ENCODE data around the gene SLC25A43. TPM values are rescaled to one million over a fixed set of nuclear protein-coding genes. Genes with fewer than 3 reads are reported as not detected.

The SLC25A43 gene
- total RNA-seq, 2 experiments from 2014 or later, result 13.7 to 15.6 TPM

- BruUV-seq (replicated peaks), result TSS peak; percentile 84
- Histone ChIP-seq H3K79me2 (ENCODE audit: insufficient read depth, low read depth, low read length) (no peaks in the 10 kb centered on the region), H2AFZ (ENCODE audit: low read length) (peak overlapping the region; percentile 77), H3K36me3 (ENCODE audit: insufficient read depth, low read length) (no peaks in the 10 kb centered on the region), H4K20me1 (ENCODE audit: insufficient read depth, low read length) (no peaks in the 10 kb centered on the region), H3K4me2 (ENCODE audit: low read length) (peak overlapping the region; percentile 91), H3K27ac (ENCODE audit: low read depth, low read length, poor library complexity, severe bottlenecking) (peak overlapping the region; percentile 31), H3K4me1 (ENCODE audit: insufficient read depth, low read length, poor library complexity, severe bottlenecking) (peaks cover 19% of the 10 kb centered on the region), H3K9me2 (ENCODE audit: insufficient read depth, low read length) (no peaks in the 10 kb centered on the region), H3K4me3 (ENCODE audit: low read depth, low read length, poor library complexity, severe bottlenecking) (peak overlapping the region; percentile 85), H3K9me3 (ENCODE audit: low read length) (no peaks in the 10 kb centered on the region)
- intact Hi-C loops (cut with micrococcal nuclease; ENCODE audit: unreplicated experiment), result loop anchor here (2.0 kb wide), 1 partner anchor 70 kb away; the partner anchor contains the start of gene SLC25A5
- no peak for DNase-seq (ENCODE audit: low spot score)
- ChIA-PET CTCF (ENCODE audit: unreplicated experiment) (interaction anchor here (0.7 kb wide), 1 partner anchor 17 kb away, joined by 3 read pairs; no protein-coding TSS in a partner anchor), POLR2A (no interaction called here)
- TF ChIP-seq CTCF (conservative IDR thresholded peaks at IDR 0.05; ENCODE audit: low read length) (no peak), EZH2phosphoT487 (IDR thresholded peaks at IDR 0.05; ENCODE audit: borderline replicate concordance, low read depth, low read length) (no peak)
These were observed 556 bp upstream of the SLC25A43 start for GRCh38 chrX:119398587-119398973.

- DNase-seq (ENCODE audit: low spot score), result no peak
- no peaks in the 10 kb centered on the region for H3K79me2 ChIP-seq (ENCODE audit: insufficient read depth, low read depth, low read length)
- no peaks in the 10 kb centered on the region for H3K9me2 ChIP-seq (ENCODE audit: insufficient read depth, low read length)
- intact Hi-C loops (cut with micrococcal nuclease; ENCODE audit: unreplicated experiment), result loop anchor here (2.0 kb wide), 1 partner anchor 69 kb away; the partner anchor contains the start of gene SLC25A5
- ChIA-PET CTCF (ENCODE audit: unreplicated experiment) (interaction anchor here (0.6 kb wide), 1 partner anchor 71 kb away, joined by 3 read pairs; no protein-coding TSS in a partner anchor), POLR2A (interaction anchor here (0.7 to 1.5 kb wide), 2 partner anchors 27 to 283 kb away, joined by 3 to 4 read pairs; no protein-coding TSS in a partner anchor)
- H3K4me1 ChIP-seq (ENCODE audit: insufficient read depth, low read length, poor library complexity, severe bottlenecking), result peaks cover 19% of the 10 kb centered on the region
- H3K27ac ChIP-seq (ENCODE audit: low read depth, low read length, poor library complexity, severe bottlenecking), result peak overlapping the region; percentile 31
- peak overlapping the region; percentile 85 for H3K4me3 ChIP-seq (ENCODE audit: low read depth, low read length, poor library complexity, severe bottlenecking)
- no peaks in the 10 kb centered on the region for H3K36me3 ChIP-seq (ENCODE audit: insufficient read depth, low read length)
- H3K9me3 ChIP-seq (ENCODE audit: low read length), result no peaks in the 10 kb centered on the region
- TF ChIP-seq CTCF (conservative IDR thresholded peaks at IDR 0.05; ENCODE audit: low read length) (no peak), EZH2phosphoT487 (IDR thresholded peaks at IDR 0.05; ENCODE audit: borderline replicate concordance, low read depth, low read length) (no peak)
- BruUV-seq (replicated peaks), result no TSS peak
- H3K4me2 ChIP-seq (ENCODE audit: low read length), result peak overlapping the region; percentile 91
- H4K20me1 ChIP-seq (ENCODE audit: insufficient read depth, low read length), result no peaks in the 10 kb centered on the region
- peak overlapping the region; percentile 77; the same call in 1 of the 2 replicates for H2AFZ ChIP-seq (ENCODE audit: low read length)
These were observed 601 bp downstream of the SLC25A43 start for GRCh38 chrX:119399772-119400101.

GRCh38 chrX:119401569-119401968, 2.4 kb downstream of the SLC25A43 start:
- Histone ChIP-seq H3K4me2 (ENCODE audit: low read length) (peak overlapping the region; percentile 91; the same call in 1 of the 2 replicates), H3K4me3 (ENCODE audit: low read depth, low read length, poor library complexity, severe bottlenecking) (no peak overlapping the region), H3K9me2 (ENCODE audit: insufficient read depth, low read length) (no peaks in the 10 kb centered on the region), H3K79me2 (ENCODE audit: insufficient read depth, low read depth, low read length) (no peaks in the 10 kb centered on the region), H4K20me1 (ENCODE audit: insufficient read depth, low read length) (no peaks in the 10 kb centered on the region), H2AFZ (ENCODE audit: low read length) (no peak overlapping the region), H3K27ac (ENCODE audit: low read depth, low read length, poor library complexity, severe bottlenecking) (no peak overlapping the region), H3K9me3 (ENCODE audit: low read length) (no peaks in the 10 kb centered on the region), H3K4me1 (ENCODE audit: insufficient read depth, low read length, poor library complexity, severe bottlenecking) (peaks cover 19% of the 10 kb centered on the region), H3K36me3 (ENCODE audit: insufficient read depth, low read length) (0 out of 2 replicates have a peak, but pooled peaks cover 3% of the 10 kb centered on the region)
- BruUV-seq (replicated peaks), result TSS peak; percentile 40
- intact Hi-C loops (cut with micrococcal nuclease; ENCODE audit: unreplicated experiment), result no loop called here
- ChIA-PET POLR2A (no interaction called here), CTCF (ENCODE audit: unreplicated experiment) (no interaction called here)
- no peak for DNase-seq (ENCODE audit: low spot score)
- no peak for TF ChIP-seq CTCF (conservative IDR thresholded peaks at IDR 0.05; ENCODE audit: low read length)
- TF ChIP-seq EZH2phosphoT487 (IDR thresholded peaks at IDR 0.05; ENCODE audit: borderline replicate concordance, low read depth, low read length), result no peak

Data from OCI-LY7 (cell line).